RPMI8226 (cell line): ENCODE results near the gene MAP3K5.
A peak's percentile ranks its signal among the peaks of the same experiment; 100 is the strongest.

Source experiments
- DNase-seq: peaks from one replicate; pipeline ENCODE4 v3.0.0-alpha.2; 2015

The MAP3K5 gene

DNA sequence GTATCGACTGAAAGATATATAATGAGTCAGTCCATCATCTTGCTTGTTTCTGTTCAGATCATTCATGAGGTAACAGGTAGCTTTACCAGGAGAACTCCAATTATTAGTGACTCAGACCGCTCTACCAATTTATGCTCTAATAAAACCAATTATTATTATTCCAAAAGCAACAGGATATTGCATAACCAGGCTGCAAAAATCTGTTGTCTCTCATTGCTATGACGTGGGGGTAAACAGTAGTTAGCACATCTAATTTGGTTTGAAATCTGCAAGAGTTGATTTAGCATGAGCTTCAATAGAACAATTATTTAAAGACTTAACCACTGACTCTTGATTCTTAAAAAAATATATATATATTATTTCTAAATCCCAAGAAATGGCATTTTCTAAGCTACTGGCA, 151.1 kb downstream of the MAP3K5 start:
- DNase-seq, result no peak

DNA sequence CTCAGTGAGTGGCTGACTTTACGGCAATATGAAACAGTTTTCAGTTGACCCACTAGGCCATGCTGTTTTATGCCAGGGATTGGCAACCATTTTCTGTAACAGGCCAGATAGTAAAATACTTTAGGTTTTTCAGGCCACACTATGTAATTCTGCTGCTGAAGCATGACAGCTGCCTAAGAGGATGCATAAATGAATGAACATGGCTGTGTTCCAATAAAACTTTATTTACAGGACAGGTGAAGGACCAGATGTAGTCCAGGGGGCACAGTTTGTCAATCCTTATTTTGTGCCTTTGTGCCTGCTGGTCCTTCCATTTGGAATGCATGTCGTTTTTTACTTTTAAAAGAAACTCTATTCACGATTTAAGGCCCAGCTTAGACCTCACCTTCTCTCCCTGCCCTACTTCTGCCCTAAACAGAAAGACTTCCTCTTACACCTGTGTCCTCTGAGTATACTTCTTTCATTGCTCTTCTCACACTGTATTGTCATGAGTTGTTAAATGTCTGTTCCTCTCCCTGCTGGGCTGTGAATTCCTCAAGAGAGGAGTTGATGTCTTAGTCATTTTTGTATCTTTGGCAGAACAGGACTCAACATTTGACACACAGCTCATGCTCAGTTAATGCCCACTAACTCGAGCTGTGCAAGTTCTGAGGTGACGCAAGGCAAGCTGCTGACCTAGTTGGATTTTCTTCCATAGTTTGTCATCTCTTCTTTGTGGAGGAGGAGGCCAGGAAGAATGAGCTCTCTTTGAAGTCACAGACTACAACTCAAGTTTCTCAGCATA, 152.0 kb downstream of the MAP3K5 start:
- no peak for DNase-seq

DNA sequence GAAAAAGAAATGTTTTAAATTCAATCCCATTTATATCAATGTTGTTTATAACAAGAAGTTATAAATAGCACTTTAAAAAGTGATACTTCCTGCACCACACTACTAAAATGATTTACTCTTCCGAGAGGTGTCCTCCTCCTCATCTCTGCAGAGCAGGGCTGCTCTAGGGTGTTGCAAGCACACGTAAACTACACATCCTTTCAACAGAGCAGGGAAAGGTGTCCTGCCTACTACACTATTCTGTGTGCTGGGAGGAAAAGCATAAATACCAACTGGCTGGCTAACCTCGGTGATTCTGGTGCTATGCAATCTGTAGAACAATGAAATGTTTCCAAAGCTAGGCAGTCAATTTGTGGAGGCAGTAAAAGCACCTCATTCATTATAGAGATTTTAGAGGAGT, 152.6 kb downstream of the MAP3K5 start:
- no peak for DNase-seq

DNA sequence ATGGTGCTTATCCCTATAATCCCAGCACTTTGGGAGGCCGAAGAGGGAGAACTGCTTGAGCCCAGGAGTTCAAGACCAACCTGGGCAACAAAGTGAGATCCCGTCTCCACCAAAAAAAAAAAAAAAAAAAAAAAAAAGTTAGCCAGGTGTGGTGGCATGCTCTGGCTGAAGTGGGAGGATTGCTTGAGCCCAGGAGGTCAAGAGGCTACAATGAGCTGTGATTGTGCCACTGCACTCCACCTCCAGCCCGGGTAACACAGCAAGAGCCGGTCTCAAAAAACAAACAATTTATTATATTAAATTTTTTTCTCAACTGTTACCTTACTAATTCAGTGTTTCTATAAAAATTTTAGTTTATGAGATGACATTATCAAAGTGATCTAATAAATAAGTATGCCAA, 156.7 kb downstream of the MAP3K5 start:
- no peak for DNase-seq

DNA sequence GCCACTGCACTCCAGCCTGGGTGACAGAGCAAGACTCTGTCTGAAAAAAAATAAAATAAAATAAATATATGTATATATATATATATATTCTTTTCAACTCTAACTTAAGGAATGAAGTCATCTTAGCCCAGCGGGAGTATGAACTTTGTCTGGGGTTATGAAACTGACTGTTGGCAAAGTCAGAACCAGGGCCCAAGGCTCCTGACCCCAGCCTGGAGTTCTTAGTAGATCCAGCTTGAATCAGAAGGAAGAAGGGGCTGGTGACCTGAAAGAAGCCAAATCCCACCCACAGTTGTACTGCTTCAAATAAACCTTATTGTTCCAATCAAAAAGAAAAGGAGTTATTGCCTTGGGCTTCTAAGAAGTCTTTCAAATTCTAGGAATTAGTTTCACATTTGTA, 158.9 kb downstream of the MAP3K5 start:
- no peak for DNase-seq

DNA sequence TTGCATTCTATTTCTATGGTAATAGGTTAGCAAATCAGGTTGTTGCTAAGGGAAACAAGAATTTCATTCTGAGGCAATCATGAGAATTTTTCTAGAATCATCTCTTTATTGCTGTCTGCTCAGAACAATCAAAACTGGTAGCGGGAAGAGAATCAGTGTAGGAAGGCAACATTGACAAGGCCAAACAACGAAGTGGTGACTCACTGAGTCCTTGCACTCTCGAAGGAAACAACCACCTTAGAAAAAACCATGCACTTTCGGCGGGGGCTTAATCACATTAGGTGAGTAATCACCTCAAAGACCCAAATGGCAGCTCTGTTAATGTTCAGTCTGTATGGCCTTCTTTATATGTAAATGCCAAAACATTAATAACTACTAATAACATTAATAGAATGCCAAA, 163.3 kb downstream of the MAP3K5 start:
- no peak for DNase-seq

DNA sequence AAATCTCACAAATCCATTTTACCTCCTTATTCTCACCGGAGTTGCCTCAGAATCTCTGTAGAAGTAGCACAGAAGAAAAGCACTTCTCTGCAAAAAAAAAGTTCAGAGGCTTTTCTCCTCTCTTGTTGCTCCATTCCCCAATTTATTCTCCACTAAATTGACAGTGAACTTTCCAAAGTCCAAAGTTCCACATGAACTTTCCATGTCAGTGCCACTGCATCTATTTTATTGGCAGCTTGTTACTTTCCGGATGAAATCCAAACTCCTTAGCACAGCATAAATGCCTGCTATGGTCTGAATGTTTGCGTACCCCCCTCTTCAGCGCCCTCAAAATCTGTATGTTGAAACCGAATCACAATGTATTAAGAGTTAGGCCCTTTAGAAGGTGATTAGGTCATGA, 165.1 kb downstream of the MAP3K5 start:
- no peak for DNase-seq

DNA sequence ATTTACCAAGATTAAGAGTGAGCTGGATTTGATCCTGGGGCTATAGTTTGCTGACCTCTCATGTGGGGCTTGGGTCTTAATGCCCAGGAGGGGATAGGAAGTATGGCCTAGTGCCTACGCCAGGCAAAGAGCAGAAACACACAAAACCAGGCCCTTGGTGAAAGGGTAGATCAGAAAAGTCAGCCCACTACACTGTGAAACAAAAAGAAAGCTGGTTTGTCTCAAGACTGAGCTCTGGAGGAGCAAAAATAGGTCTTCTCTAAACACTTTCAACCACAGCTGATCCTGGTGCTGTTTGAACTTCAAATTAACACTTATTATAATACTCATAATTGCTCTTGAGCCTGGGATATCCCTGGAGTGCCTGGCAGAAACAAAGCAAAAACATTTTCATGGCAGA, 167.0 kb downstream of the MAP3K5 start:
- no peak for DNase-seq

DNA sequence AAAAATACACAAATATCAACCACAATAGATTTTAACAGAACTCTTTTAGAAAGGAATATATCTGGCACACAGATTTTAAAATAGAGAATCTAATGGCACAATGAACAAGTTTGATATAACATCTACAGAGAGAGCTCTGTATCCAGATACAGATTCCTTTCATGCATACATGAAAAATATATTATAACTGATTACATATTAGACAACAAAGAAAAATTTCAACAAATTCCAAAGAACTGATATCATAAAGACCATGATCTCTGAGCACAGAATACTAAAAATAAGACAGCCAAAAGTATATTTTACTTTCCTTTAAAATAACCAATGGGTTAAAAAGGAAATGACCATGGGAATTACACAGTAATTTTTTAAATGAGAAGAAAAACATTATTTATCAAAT, 167.9 kb downstream of the MAP3K5 start:
- DNase-seq, result no peak

DNA sequence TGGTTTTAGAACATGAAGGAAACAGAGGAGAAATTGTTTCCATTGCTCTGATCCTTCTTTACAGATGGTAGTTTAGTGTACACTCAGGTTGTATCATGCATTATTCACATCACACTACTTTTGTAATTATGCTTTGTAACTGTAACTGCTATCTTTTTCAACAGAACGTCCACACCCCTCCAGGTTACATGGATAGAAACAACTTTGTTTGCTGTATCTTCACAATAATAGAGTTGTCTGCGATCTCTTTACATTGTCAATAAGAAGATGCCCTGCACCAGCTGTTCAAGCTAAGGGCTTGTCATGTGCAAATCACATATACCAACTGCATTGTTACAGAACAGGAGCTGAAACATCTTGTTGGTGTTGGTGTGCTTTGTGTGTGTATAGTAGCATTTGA, 174.2 kb downstream of the MAP3K5 start:
- no peak for DNase-seq

DNA sequence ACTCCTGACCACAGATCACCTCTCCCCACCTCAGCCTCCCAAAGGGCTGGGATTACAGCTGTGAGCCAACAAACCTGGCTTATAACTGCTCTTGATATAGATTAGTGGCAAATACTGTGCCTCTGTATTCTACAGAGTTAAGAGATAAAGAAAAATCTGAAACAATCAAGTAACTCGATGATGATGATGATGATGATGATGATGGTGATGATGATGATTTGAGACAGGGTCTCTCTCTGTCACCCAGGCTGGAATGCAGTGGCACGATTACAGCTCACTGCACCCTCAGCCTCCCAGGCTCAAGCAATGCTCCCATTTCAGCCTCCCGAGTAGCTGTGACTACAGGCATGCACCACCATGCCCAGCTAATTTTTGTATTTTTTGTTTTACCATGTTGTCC, 175.8 kb downstream of the MAP3K5 start:
- no peak for DNase-seq

DNA sequence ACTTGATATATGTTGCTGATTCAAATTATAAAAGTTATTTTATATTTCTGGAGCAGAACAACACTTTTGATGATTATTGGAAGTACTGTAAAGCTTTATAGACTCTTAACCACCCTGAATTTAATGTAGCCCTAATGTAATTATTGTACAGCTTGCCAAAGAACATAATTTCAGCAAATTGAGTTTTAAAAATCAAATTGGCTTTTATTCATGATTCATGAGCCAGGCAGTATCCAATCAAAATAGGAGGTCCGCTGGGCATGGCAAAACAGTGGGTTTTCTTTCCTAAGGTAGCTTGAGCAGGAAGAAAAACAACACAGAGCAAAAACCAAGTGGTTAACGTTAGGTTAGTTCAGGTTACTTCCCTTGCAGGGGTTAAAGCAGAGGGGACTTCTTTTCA, 177.3 kb downstream of the MAP3K5 start:
- no peak for DNase-seq

DNA sequence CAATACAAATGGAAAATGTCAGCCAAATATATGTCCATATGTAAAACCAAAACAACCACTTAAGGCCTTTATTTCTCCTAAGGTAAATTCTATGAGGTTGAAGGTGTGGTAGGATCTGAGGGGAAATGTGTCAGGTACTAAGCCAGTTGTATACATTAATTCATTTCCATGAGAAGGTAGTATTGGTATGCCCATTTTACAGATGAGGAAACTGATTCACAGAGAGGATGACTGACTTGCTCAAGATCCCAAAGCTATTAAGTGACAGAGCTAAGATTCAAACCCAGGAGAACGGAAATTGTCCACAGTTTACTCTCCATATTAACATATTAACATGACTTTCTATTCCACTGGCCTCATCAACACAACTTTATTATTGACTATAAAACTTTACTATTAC, 177.9 kb downstream of the MAP3K5 start:
- no peak for DNase-seq

DNA sequence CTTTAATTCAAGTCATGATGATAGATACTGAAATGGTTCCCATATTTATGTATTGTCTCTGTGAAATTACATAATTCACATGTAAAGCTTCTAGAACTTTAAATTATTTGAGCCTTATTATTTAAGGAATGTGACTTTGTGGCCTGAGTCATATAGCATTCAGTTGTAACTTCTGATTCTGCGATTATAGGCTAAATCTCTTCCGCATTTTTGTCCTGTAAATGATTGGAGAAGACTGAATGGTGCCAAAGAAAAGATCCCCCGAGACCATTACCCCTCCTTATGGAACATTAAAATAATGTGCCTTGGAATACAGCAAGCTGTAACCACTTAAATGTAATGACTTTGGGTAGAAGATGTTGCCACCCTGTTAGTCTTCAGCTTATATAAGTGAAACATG, 178.8 kb downstream of the MAP3K5 start:
- no peak for DNase-seq

DNA sequence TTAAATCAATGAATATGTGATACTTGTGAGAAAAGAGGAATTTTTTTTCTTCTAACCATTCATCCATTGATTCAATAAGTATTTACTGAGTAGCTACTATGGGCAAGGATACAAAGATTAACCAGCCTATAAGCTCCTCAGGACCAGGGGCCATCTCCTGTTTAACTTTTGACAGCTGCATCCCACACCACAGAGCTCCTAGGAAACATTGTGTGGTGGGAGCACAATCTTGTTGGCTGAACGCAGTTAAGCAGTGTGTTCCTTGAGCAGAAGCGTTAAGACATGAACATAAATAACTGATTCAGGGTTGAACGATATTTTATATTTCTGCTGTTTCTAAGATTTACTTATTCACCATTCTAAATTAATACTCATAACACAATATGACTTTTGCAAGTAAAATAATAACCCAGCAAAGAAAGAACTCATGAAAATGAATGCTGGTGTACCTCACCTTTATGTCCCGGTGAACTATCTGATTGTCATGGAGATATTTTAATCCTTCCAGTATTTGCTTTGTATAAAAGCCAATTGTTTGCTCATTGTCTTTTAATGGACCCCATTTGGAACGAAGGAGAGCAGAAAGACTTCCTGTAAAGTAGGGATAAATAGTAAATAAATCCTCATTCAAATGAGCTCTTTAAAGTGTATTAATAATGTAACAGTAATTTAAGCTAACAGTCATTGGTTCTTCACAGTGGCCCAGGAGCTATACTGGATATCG, 179.4 kb downstream of the MAP3K5 start:
- DNase-seq, result no peak

DNA sequence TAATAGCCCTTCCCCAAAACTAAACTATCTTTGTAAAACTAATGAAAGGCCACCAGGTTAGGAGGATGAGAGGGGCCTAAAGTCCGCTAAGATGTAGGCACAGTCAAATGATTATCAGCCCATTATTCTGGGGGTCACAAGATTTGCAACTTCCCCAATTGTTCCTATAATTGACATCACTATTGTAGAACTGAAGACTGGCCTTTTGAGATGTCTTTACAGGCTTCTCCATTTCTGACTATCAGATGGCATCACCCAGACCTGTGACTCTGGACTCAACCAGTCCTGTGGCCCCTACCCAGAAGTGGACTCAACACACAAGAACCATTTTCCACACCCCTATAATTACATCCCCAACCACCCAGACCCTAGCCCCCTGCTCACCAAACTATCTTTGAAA, 180.5 kb downstream of the MAP3K5 start:
- no peak for DNase-seq

DNA sequence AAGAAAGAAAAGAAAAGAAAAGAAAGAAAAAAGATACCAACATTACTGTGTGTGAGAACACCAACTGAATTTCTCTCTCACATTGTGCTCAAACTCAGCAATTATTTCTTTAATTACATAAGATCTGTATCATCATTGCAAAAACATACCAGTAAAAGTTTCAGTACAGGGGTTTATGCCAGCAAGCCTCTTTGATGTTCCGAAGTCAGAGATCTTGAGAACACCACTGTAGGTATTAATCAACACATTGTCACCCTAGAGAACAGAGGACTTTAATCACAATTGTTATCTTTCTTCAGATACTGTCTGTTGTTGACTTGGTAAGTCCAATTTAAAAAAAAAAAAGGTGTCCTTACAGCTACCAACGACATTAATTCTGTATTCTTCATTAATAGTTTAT, 181.1 kb downstream of the MAP3K5 start:
- no peak for DNase-seq

DNA sequence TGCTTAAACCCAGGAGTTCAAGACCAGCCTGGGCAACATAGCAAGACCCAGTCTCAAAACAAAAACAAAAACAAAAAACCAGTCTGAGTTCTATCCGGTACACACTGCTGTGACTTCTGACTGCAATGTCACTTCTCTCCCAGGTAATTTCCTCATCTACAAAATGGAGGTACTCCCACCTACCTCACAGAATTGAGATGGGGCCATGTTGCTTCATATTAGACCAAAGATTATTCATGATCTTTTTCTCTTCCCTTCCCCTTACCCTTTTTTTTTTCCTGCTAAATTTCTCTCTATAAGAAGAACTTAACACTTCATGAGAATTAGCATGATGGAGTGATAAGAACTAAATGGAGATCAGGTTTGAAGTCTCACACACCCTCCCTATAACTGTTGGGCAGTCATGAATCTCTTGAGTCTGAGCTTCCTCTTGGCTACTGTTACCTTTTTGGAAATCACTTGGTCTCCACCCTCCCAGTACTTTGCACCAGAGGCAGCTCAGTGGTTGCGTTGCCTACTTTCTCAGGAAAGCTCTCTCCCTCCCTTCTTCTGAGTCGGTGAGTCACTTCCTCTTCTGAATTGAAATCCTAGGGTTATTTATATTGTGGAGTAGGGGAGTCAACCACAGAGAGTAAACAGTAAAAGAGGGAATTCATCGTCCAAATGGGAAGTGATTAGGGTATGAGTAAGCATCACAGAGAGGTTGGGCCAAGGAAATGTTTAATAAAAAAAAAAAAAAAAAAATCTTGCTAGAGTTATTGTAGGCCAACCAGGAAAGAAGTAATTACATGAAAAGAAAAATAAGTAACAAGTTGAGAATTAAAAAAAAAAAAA, 182.2 kb downstream of the MAP3K5 start:
- no peak for DNase-seq

DNA sequence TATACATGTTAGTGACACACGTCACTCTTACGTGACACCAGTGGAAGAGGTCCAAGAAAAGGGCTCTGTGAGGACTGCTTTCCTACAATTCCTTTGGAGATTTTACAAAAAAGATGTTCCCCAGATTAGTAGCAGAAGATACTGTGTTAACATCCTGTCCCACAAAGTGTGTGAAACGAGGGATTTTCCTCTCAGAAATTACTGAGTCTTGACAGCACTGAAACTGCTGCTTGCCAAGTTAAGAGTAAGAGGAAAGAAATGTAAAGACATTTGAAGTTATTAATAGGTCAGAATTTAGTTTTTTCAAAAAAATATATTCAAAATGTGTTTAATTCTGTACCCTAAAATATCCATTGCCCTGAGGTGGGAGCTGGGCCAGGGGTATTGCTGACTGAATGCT, 183.3 kb downstream of the MAP3K5 start:
- DNase-seq, result no peak

DNA sequence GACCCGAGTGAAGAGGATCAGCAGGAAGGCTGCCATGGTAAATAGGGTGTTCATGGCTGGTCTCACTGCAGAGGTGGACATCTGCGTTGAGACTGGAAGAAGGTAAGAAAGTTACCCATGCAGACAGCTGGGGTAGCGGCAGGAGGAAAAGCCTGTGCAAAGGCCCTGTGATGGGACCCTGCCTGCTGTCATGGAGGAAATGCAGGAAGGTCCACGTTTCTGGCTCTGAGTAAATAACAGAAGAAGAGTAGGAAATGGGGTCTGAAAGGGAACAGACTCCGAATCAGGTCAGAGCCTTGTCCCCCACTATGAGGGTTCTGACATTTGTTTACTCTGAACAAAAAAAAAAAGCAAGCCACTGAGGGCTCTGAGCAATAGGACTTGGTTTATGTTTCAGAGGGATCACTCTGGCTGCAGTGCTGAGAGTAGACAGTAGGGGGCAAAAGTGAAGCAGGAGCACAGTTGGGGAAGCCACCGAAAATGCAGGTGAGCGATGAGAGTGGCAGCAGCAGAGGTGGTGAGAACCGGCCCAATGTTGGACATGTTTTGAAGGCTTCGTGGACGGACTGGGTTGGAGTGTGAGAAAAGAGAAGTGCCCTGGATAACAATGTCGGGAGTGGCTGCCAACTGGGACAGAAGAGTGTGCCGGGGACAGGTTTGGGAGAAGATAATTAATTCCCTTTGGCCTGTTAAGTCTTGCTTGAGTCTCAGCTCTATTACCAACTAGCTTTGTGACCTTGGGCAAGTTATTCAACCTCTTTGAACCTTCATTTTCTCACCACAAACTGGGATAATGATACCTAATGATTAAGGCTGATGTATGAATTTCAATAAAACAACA, 184.1 kb downstream of the MAP3K5 start:
- peak; percentile 66 for DNase-seq

DNA sequence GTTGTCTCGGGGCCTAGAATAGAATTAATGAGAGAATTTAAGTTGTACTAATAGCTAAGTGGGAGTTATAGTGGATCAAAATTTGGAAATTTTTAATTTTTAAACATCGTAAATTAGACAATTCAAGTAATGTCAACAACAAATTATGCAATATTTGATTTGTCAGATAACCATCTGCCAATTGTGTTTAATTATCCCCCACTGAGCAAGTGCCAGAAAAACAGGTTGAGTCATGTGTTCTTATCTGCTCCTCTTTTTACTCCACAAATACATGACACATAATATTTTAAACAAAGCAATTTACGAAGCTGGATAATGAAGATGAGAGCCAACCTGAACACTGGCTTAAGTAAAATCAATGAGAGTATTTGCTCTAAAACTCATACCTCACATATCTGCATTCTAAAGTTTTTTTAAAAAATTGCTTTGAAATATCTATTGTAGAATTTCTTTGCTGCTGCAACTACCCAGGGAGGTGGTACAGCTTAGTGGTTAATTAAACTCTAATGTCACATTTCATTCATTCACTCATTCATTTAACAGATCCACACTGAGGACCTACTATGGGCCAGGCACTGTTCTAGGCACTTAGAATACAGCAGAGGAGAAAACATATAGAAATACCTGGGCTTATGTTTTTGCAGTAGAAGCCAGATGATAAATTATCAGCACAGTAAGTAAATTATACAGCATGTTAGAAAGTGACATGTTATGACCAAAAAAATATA, 184.9 kb downstream of the MAP3K5 start:
- no peak for DNase-seq

DNA sequence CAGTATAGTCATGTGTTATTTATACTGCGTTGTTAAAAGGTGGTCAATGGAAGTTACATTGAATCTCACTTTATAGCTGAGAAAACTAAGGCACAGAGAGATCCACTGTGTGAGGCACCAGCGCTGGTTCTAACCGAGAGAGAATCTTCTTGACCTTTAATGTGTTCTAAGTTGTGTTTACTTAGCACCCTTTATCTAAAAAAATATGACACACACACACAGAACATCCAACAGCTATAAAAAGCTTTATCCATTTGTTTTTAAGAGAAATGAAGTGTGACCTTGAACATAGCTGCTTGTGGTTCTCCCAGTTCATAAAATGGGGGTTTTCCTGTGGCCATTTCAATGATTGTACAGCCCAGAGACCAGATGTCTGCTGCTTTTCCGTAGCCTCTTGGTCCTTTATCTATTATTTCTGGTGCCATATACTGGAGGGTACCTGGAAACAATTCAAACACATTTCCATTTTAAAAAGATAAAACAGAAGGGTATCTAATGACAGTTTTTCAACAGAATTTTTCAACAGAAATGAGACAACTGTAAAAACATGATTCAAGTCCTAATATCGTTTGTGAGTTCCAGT, 187.3 kb downstream of the MAP3K5 start:
- no peak for DNase-seq
